Uterus (tissue), 4 donors: Measurements from ENCODE around the gene GBX1. TPM values are rescaled to one million over a fixed set of nuclear protein-coding genes. Genes with fewer than 3 reads are reported as not detected.

Source experiments
- DNase-seq, 2 donors: peaks; one replicate each; pipeline ENCODE4 v3.0.0-alpha.2; 2019 to 2020
- H3K27ac ChIP-seq, 2 donors: fragments of 200-600 bp; sonication (generic); 1 replicate in 1 of 2; 2 replicates in 1 of 2; pipeline ENCODE4 v1.5.1; 2016 to 2018
- H3K27me3 ChIP-seq, 2 donors: fragments of 200-600 bp; sonication (generic); one replicate each; pipeline ENCODE4 v1.5.1; 2018 to 2019; ENCODE audit warnings: control low read depth in 1 of 2
- H3K36me3 ChIP-seq, 2 donors: fragments of 200-600 bp; sonication (generic); one replicate each; pipeline ENCODE4 v1.5.1; 2019; ENCODE audit warnings: control low read depth in 1 of 2
- H3K4me1 ChIP-seq, 2 donors: fragments of 200-600 bp; sonication (generic); one replicate each; pipeline ENCODE4 v1.5.1; 2018 to 2019; ENCODE audit warnings: control low read depth in 1 of 2
- H3K4me3 ChIP-seq, 2 donors: fragments of 200-600 bp; sonication (generic); 1 replicate in 1 of 2; 2 replicates in 1 of 2; pipeline ENCODE4 v1.5.1; 2018 to 2019; ENCODE audit warnings: mild to moderate bottlenecking in 1 of 2
- H3K9me3 ChIP-seq, 2 donors: fragments of 200-600 bp; sonication (generic); one replicate each; pipeline ENCODE4 v1.5.1; 2019; ENCODE audit warnings: control low read depth in 1 of 2
- CTCF ChIP-seq, 4 experiments: fragments of 200-600 bp in 2 of 4; fragments of 450-650 bp in 2 of 4; sonication (generic) in 2 of 4; IDR thresholded peaks; one replicate each; pipeline ENCODE4 v1.5.1; 2016 to 2019; ENCODE audit warnings: antibody characterized with exemption in 4 of 4, mild to moderate bottlenecking in 2 of 4, moderate library complexity in 1 of 4
- POLR2A ChIP-seq, 2 donors: fragments of 450-650 bp; IDR thresholded peaks; one replicate each; pipeline ENCODE4 v1.6.1; 2016; ENCODE audit warnings: antibody characterized with exemption in 2 of 2, mild to moderate bottlenecking in 1 of 2, moderate library complexity in 1 of 2
- intact Hi-C: fragments of 100-400 bp; cut with DNase I; formaldehyde crosslinking; loops from one replicate; pipeline ENCODE4 v1.15.1; 2023; ENCODE audit warnings: low total_unique reads
- total RNA-seq, 4 donors: library from RNA; depleted of rRNA in 3 of 4; stranded (reverse); fragments of >200 nt in 3 of 4; gene quantifications; one replicate each; pipeline versions ENCODE4 v1.1.0 to v1.2.4, GENCODE V29; 2014 to 2023
- donor health status: DM: yes; HTN: yes; CAD: no.

The GBX1 gene
- total RNA-seq, 4 donors from 2014 or later: 0.41 TPM; not detected in 3

GRCh38 chr7:151137076-151137675, 30.3 kb downstream of the GBX1 start:
- H3K9me3 ChIP-seq: no peaks in the 10 kb centered on the region
- intact Hi-C loops: loop anchor here (10.0 kb wide), 1 partner anchor 168 kb away; no protein-coding TSS in a partner anchor
- no peaks in the 10 kb centered on the region for H3K27me3 ChIP-seq
- no peak overlapping the region for H3K27ac ChIP-seq
- no peaks in the 10 kb centered on the region for H3K36me3 ChIP-seq
- H3K4me3 ChIP-seq: no peak overlapping the region
- no peaks in the 10 kb centered on the region for H3K4me1 ChIP-seq
- DNase-seq: peak in 1 of 2 donors; percentile 12
- no peak for TF ChIP-seq CTCF (IDR thresholded peaks at IDR 0.05)
- no peak for TF ChIP-seq POLR2A (IDR thresholded peaks at IDR 0.05)

GRCh38 chr7:151135866-151136843, 31.3 kb downstream of the GBX1 start:
- Histone ChIP-seq H3K27me3 (no peaks in the 10 kb centered on the region), H3K4me1 (no peaks in the 10 kb centered on the region), H3K4me3 (no peak overlapping the region), H3K36me3 (no peaks in the 10 kb centered on the region), H3K27ac (no peak overlapping the region), H3K9me3 (no peaks in the 10 kb centered on the region)
- DNase-seq: peak in 1 of 2 donors; percentile 10
- intact Hi-C loops: loop anchor here (10.0 kb wide), 1 partner anchor 169 kb away; no protein-coding TSS in a partner anchor
- no peak for TF ChIP-seq POLR2A (IDR thresholded peaks at IDR 0.05)
- TF ChIP-seq CTCF (IDR thresholded peaks at IDR 0.05): no peak

GRCh38 chr7:151135525-151135845, 32.0 kb downstream of the GBX1 start:
- Histone ChIP-seq H3K27ac (no peak overlapping the region), H3K4me1 (no peaks in the 10 kb centered on the region), H3K4me3 (no peak overlapping the region), H3K27me3 (no peaks in the 10 kb centered on the region), H3K9me3 (no peaks in the 10 kb centered on the region), H3K36me3 (no peaks in the 10 kb centered on the region)
- intact Hi-C loops: loop anchor here (10.0 kb wide), 1 partner anchor 169 kb away; no protein-coding TSS in a partner anchor
- TF ChIP-seq POLR2A (IDR thresholded peaks at IDR 0.05) (no peak), CTCF (IDR thresholded peaks at IDR 0.05) (no peak)
- DNase-seq: peak; percentile 9 to 11

- no peaks in the 10 kb centered on the region for H3K36me3 ChIP-seq
- H3K4me1 ChIP-seq: no peaks in the 10 kb centered on the region
- intact Hi-C loops: loop anchor here (10.0 kb wide), 1 partner anchor 170 kb away; no protein-coding TSS in a partner anchor
- no peak for DNase-seq
- no peak overlapping the region for H3K4me3 ChIP-seq
- H3K27me3 ChIP-seq: no peaks in the 10 kb centered on the region
- H3K27ac ChIP-seq: no peak overlapping the region
- H3K9me3 ChIP-seq: no peaks in the 10 kb centered on the region
- no peak for TF ChIP-seq POLR2A (IDR thresholded peaks at IDR 0.05)
- no peak for TF ChIP-seq CTCF (IDR thresholded peaks at IDR 0.05)
Measured at GRCh38 chr7:151134743-151135524, 32.6 kb downstream of the GBX1 start.
